ENCODE results near the gene DNMT3L. TPM values are rescaled to one million over a fixed set of nuclear protein-coding genes. Genes with fewer than 3 reads are reported as not detected.

DNMT3L gene
- total and polyA plus RNA-seq, 4 donors = 0.18 to 0.99 (median 0.25) TPM; not detected in 1

DNA sequence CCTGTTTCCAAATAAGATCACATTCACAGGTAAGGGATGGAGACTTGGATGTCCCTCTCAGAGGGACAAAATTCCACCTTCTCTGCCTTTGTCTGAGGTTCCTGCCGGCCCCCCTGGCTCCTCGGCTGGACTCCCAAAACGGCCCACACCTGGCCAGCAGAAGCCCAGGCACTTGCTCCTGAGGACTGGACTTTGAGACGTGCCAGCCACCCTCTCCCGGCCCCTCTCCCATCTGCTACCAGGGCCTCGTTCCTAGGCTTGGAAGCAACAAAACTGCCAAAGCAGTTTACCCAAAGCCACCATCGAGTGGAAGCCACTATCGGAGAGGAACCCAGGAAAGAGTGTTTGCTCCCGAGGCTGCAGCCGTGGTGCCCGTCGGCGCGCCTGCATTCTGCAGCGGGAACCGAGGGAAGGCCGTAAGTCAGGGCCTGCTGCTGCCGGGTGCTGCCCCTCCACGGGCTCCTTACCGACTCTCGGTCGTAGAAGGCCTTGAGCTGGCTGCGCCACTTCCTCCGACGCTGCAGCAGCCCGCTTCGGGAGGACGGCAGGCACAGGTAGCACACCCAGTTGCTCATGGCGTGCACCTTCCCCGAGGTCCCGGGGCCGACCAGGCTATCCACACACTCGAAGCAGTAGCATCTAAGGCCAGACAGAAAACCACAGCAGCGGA is 3.5 kb downstream of the DNMT3L start:
- Histone ChIP-seq H3K9me3 (ENCODE audit: control insufficient read depth in 4 of 4, low read length in 3 of 4) (no peaks in the 10 kb centered on the region), H3K27me3 (ENCODE audit: control insufficient read depth in 4 of 4, insufficient read depth in 4 of 4, low read length in 3 of 4) (no peaks in the 10 kb centered on the region), H3K36me3 (ENCODE audit: control insufficient read depth in 4 of 4, insufficient read depth in 3 of 4, low read depth in 1 of 4, low read length in 3 of 4) (no peaks in the 10 kb centered on the region), H3K4me1 (ENCODE audit: control insufficient read depth in 4 of 4, insufficient read depth in 4 of 4, low read length in 3 of 4) (no peaks in the 10 kb centered on the region), H3K9ac (ENCODE audit: low read depth in 1 of 2, low read length in 2 of 2) (no peak overlapping the region), H3K4me3 (ENCODE audit: low read depth in 1 of 3, low read length in 3 of 3) (no peak overlapping the region), H3K27ac (ENCODE audit: low read depth in 1 of 2, low read length in 2 of 2) (no peak overlapping the region)
- 92% methylated on average over 34 of the region's 34 CpGs for WGBS
- TF ChIP-seq GABPA (IDR thresholded peaks at IDR 0.05 in 1 of 2, conservative IDR thresholded peaks at IDR 0.05 in 1 of 2) (no peak), NR2F2 (IDR thresholded peaks at IDR 0.05) (no peak), EGR1 (IDR thresholded peaks at IDR 0.05; ENCODE audit: low read depth in 2 of 2) (no peak), SP1 (IDR thresholded peaks at IDR 0.05) (no peak), HNF4A (conservative IDR thresholded peaks at IDR 0.05) (no peak), JUND (IDR thresholded peaks at IDR 0.05) (no peak), YY1 (IDR thresholded peaks at IDR 0.05) (no peak), FOXA2 (IDR thresholded peaks at IDR 0.05) (no peak), RAD21 (IDR thresholded peaks at IDR 0.05) (no peak), FOXA1 (IDR thresholded peaks at IDR 0.05) (no peak), TAF1 (conservative IDR thresholded peaks at IDR 0.05) (no peak), RXRA (IDR thresholded peaks at IDR 0.05) (no peak), HNF4G (IDR thresholded peaks at IDR 0.05) (no peak)
- TF ChIP-seq, protein P1, sequence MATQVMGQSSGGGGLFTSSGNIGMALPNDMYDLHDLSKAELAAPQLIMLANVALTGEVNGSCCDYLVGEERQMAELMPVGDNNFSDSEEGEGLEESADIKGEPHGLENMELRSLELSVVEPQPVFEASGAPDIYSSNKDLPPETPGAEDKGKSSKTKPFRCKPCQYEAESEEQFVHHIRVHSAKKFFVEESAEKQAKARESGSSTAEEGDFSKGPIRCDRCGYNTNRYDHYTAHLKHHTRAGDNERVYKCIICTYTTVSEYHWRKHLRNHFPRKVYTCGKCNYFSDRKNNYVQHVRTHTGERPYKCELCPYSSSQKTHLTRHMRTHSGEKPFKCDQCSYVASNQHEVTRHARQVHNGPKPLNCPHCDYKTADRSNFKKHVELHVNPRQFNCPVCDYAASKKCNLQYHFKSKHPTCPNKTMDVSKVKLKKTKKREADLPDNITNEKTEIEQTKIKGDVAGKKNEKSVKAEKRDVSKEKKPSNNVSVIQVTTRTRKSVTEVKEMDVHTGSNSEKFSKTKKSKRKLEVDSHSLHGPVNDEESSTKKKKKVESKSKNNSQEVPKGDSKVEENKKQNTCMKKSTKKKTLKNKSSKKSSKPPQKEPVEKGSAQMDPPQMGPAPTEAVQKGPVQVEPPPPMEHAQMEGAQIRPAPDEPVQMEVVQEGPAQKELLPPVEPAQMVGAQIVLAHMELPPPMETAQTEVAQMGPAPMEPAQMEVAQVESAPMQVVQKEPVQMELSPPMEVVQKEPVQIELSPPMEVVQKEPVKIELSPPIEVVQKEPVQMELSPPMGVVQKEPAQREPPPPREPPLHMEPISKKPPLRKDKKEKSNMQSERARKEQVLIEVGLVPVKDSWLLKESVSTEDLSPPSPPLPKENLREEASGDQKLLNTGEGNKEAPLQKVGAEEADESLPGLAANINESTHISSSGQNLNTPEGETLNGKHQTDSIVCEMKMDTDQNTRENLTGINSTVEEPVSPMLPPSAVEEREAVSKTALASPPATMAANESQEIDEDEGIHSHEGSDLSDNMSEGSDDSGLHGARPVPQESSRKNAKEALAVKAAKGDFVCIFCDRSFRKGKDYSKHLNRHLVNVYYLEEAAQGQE (IDR thresholded peaks at IDR 0.05) = no peak
- TF ChIP-seq, protein P2, sequence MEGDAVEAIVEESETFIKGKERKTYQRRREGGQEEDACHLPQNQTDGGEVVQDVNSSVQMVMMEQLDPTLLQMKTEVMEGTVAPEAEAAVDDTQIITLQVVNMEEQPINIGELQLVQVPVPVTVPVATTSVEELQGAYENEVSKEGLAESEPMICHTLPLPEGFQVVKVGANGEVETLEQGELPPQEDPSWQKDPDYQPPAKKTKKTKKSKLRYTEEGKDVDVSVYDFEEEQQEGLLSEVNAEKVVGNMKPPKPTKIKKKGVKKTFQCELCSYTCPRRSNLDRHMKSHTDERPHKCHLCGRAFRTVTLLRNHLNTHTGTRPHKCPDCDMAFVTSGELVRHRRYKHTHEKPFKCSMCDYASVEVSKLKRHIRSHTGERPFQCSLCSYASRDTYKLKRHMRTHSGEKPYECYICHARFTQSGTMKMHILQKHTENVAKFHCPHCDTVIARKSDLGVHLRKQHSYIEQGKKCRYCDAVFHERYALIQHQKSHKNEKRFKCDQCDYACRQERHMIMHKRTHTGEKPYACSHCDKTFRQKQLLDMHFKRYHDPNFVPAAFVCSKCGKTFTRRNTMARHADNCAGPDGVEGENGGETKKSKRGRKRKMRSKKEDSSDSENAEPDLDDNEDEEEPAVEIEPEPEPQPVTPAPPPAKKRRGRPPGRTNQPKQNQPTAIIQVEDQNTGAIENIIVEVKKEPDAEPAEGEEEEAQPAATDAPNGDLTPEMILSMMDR (IDR thresholded peaks at IDR 0.05; ENCODE audit: low read depth, low read length, missing input control) = no peak
- TF ChIP-seq, protein P3, sequence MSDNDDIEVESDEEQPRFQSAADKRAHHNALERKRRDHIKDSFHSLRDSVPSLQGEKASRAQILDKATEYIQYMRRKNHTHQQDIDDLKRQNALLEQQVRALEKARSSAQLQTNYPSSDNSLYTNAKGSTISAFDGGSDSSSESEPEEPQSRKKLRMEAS (IDR thresholded peaks at IDR 0.05) = no peak
- TF ChIP-seq, protein P4, sequence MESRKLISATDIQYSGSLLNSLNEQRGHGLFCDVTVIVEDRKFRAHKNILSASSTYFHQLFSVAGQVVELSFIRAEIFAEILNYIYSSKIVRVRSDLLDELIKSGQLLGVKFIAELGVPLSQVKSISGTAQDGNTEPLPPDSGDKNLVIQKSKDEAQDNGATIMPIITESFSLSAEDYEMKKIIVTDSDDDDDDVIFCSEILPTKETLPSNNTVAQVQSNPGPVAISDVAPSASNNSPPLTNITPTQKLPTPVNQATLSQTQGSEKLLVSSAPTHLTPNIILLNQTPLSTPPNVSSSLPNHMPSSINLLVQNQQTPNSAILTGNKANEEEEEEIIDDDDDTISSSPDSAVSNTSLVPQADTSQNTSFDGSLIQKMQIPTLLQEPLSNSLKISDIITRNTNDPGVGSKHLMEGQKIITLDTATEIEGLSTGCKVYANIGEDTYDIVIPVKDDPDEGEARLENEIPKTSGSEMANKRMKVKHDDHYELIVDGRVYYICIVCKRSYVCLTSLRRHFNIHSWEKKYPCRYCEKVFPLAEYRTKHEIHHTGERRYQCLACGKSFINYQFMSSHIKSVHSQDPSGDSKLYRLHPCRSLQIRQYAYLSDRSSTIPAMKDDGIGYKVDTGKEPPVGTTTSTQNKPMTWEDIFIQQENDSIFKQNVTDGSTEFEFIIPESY (IDR thresholded peaks at IDR 0.05) = no peak
- TF ChIP-seq, protein P5, sequence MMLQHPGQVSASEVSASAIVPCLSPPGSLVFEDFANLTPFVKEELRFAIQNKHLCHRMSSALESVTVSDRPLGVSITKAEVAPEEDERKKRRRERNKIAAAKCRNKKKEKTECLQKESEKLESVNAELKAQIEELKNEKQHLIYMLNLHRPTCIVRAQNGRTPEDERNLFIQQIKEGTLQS (IDR thresholded peaks at IDR 0.05) = no peak
- no peak for DNase-seq (ENCODE audit: low spot score)

Measured in liver (tissue), 9 donors.